ENCODE data around the gene MST1. TPM values are rescaled to one million over a fixed set of nuclear protein-coding genes. Genes with fewer than 3 reads are reported as not detected.

Gene MST1
- total RNA-seq, 2 donors from 2014 or later = 10.2 to 32.2 TPM

DNA sequence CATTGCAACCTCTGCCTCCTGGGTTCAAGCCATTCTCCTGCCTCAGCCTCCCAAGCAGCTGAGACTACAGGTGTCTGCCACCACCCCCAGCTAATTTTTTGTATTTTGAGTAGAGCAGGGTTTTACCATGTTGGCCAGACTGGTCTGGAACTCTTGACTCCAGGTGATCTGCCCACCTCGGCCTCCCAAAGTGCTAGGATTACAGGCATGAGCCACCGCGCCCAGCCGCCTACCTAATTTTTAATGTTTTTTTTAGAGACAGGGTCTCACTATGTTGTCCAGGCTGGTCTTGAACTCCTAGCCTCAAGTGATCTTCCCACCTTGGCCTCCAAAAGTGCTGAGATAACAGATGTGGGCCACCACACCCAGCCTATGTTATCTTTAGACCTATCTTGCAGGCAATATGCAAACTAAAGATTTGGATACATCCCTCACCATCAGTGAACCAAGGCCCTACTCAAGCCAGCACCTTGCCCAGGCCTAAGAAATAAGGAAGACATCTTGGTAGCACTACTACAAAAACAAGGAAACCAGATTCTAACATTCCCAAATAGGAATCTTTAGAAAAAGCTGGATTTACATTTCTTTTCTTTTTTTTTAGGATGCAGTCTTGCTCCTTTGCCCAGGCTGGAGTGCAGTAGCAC, 40.8 kb upstream of the MST1 start:
- no peak for TF ChIP-seq CTCF (IDR thresholded peaks at IDR 0.05)
- TF ChIP-seq POLR2A (IDR thresholded peaks at IDR 0.05) = no peak
- no peak for TF ChIP-seq POLR2AphosphoS5 (IDR thresholded peaks at IDR 0.05)
- Histone ChIP-seq H3K4me1 (replicated peaks) (no peaks in the 10 kb centered on the region), H3K9me3 (no peaks in the 10 kb centered on the region), H3K27ac (no peak overlapping the region), H3K36me3 (peaks cover 0 to 16% of the 10 kb centered on the region in 2 donors), H3K27me3 (replicated peaks; ENCODE audit: insufficient read depth) (no peaks in the 10 kb centered on the region), H3K4me3 (no peak overlapping the region)
- WGBS = 99% methylated on average over 4 of the region's 4 CpGs
- intact Hi-C loops (cut with DNase I) = no loop called here
- no peak for DNase-seq (ENCODE audit: low spot score)

DNA sequence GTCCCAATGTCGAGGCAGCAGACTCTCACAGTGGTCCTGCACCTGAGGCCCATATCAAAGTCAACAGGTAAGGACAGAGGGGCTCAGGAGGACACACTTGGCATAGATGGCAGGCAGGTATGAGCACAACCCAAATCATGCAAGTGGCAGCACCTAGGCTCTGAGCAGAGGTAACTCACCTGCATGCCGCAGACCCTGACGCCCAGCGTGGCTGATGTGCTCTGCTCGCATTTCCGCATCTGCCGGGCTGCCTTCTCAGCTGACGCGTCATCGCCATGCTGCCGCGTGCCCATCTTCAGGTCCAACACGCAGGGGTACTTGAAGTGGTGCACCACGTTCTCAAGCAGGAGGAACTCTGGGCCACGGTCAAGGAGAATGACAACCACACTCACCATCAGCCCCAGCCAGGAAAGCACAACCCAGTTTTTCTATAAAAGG, 38.7 kb upstream of the MST1 start:
- Histone ChIP-seq H3K36me3 (peaks cover 0 to 16% of the 10 kb centered on the region in 2 donors), H3K27ac (no peak overlapping the region), H3K4me1 (replicated peaks) (peaks cover 8% of the 10 kb centered on the region), H3K9me3 (no peaks in the 10 kb centered on the region), H3K27me3 (replicated peaks; ENCODE audit: insufficient read depth) (no peaks in the 10 kb centered on the region), H3K4me3 (no peak overlapping the region)
- no peak for DNase-seq (ENCODE audit: low spot score)
- 94% methylated on average over 15 of the region's 15 CpGs for WGBS
- TF ChIP-seq POLR2AphosphoS5 (IDR thresholded peaks at IDR 0.05) (no peak), CTCF (IDR thresholded peaks at IDR 0.05) (no peak), POLR2A (IDR thresholded peaks at IDR 0.05) (no peak)
- intact Hi-C loops (cut with DNase I) = no loop called here

- Histone ChIP-seq H3K9me3 (no peaks in the 10 kb centered on the region), H3K36me3 (peaks cover 0 to 16% of the 10 kb centered on the region in 2 donors), H3K27me3 (replicated peaks; ENCODE audit: insufficient read depth) (no peaks in the 10 kb centered on the region), H3K4me3 (no peak overlapping the region), H3K4me1 (replicated peaks) (peaks cover 11% of the 10 kb centered on the region), H3K27ac (no peak overlapping the region)
- 93% methylated on average over 13 of the region's 19 CpGs for WGBS
- intact Hi-C loops (cut with DNase I) = no loop called here
- TF ChIP-seq CTCF (IDR thresholded peaks at IDR 0.05) (no peak), POLR2AphosphoS5 (IDR thresholded peaks at IDR 0.05) (no peak), POLR2A (IDR thresholded peaks at IDR 0.05) (no peak)
- no peak for DNase-seq (ENCODE audit: low spot score)
Observed at GRCh38 chr3:49727154-49727923, 38.1 kb upstream of the MST1 start.

- Histone ChIP-seq H3K9me3 (no peaks in the 10 kb centered on the region), H3K36me3 (peaks cover 0 to 18% of the 10 kb centered on the region in 2 donors), H3K27ac (no peak overlapping the region), H3K4me1 (replicated peaks) (peaks cover 14% of the 10 kb centered on the region), H3K27me3 (replicated peaks; ENCODE audit: insufficient read depth) (no peaks in the 10 kb centered on the region), H3K4me3 (no peak overlapping the region)
- 86% methylated on average over 11 of the region's 11 CpGs for WGBS
- no peak for DNase-seq (ENCODE audit: low spot score)
- intact Hi-C loops (cut with DNase I) = no loop called here
- TF ChIP-seq POLR2AphosphoS5 (IDR thresholded peaks at IDR 0.05) = no peak
- no peak for TF ChIP-seq POLR2A (IDR thresholded peaks at IDR 0.05)
- TF ChIP-seq CTCF (IDR thresholded peaks at IDR 0.05) = no peak
Observed at GRCh38 chr3:49725906-49726681, 36.8 kb upstream of the MST1 start.
